H9 (cell line): ENCODE results near the gene NCAM1. TPM values are rescaled to one million over a fixed set of nuclear protein-coding genes. Genes with fewer than 3 reads are reported as not detected.

Experiments used
- DNase-seq: peaks from one replicate; pipeline ENCODE4 v3.0.0-alpha.2; 2017
- H2AFZ ChIP-seq: one replicate; pipeline ENCODE4 v1.6.1; 2013; ENCODE audit warnings: mild to moderate bottlenecking, low read length, control low read depth, moderate library complexity
- H2AK5ac ChIP-seq: 2 replicates; pipeline ENCODE4 v1.6.1; 2013; ENCODE audit warnings: low read length, control low read depth, mixed read lengths; ENCODE audit not compliant: insufficient read length
- H2BK120ac ChIP-seq: one replicate; pipeline ENCODE4 v1.6.1; 2013; ENCODE audit warnings: low read depth, mild to moderate bottlenecking, low read length, control low read depth, inconsistent platforms; ENCODE audit not compliant: poor library complexity, severe bottlenecking
- H2BK12ac ChIP-seq: 2 replicates; pipeline ENCODE4 v1.6.1; 2013; ENCODE audit warnings: low read length, control low read depth, mixed read lengths, low read depth; ENCODE audit not compliant: insufficient read length
- H2BK15ac ChIP-seq: 2 replicates; pipeline ENCODE4 v1.6.1; 2013; ENCODE audit warnings: low read depth, low read length, control low read depth
- H2BK20ac ChIP-seq: one replicate; pipeline ENCODE4 v1.6.1; 2013; ENCODE audit warnings: low read depth, mild to moderate bottlenecking, low read length, control low read depth, inconsistent platforms; ENCODE audit not compliant: poor library complexity, severe bottlenecking
- H2BK5ac ChIP-seq: 2 replicates; pipeline ENCODE4 v1.6.1; 2013; ENCODE audit warnings: low read length, control low read depth, mixed read lengths; ENCODE audit not compliant: insufficient read length
- H3K14ac ChIP-seq: 2 replicates; pipeline ENCODE4 v1.6.1; 2013; ENCODE audit warnings: low read length, control low read depth; ENCODE audit not compliant: insufficient read depth
- H3K18ac ChIP-seq: 2 replicates; pipeline ENCODE4 v1.6.1; 2013; ENCODE audit warnings: low read depth, mild to moderate bottlenecking, mixed read lengths, low read length, control low read depth; ENCODE audit not compliant: insufficient read length
- H3K23ac ChIP-seq: 2 replicates; pipeline ENCODE4 v1.6.1; 2013; ENCODE audit warnings: low read length, control low read depth, mixed read lengths, low read depth; ENCODE audit not compliant: insufficient read length
- H3K23me2 ChIP-seq: 2 replicates; pipeline ENCODE4 v1.6.1; 2013; ENCODE audit warnings: low read depth, mild to moderate bottlenecking, mixed read lengths, low read length, control low read depth; ENCODE audit not compliant: insufficient read length, poor library complexity, severe bottlenecking
- H3K27ac ChIP-seq: 2 replicates; pipeline ENCODE4 v1.5.1; 2013; ENCODE audit warnings: low read length, control low read depth, mixed read lengths, low read depth; ENCODE audit not compliant: insufficient read length
- H3K27me3 ChIP-seq: 2 replicates; pipeline ENCODE4 v1.6.1; 2013; ENCODE audit warnings: low read length, control low read depth, inconsistent platforms; ENCODE audit not compliant: insufficient read depth
- H3K4ac ChIP-seq: 2 replicates; pipeline ENCODE4 v1.6.1; 2013; ENCODE audit warnings: low read depth, mild to moderate bottlenecking, control low read depth, inconsistent platforms, low read length, moderate library complexity
- H3K4me1 ChIP-seq: 2 replicates; pipeline ENCODE4 v1.6.1; 2013; ENCODE audit warnings: low read length, control low read depth, inconsistent platforms; ENCODE audit not compliant: insufficient read depth
- H3K4me2 ChIP-seq: 2 replicates; pipeline ENCODE4 v1.6.1; 2013; ENCODE audit warnings: low read length, control low read depth, mixed read lengths; ENCODE audit not compliant: insufficient read length, insufficient read depth
- H3K56ac ChIP-seq: 2 replicates; pipeline ENCODE4 v1.6.1; 2013; ENCODE audit warnings: low read depth, mild to moderate bottlenecking, mixed read lengths, low read length, control low read depth; ENCODE audit not compliant: insufficient read length
- H3K79me1 ChIP-seq: 2 replicates; pipeline ENCODE4 v1.6.1; 2013; ENCODE audit warnings: low read depth, mild to moderate bottlenecking, moderate library complexity, low read length, control low read depth, inconsistent platforms; ENCODE audit not compliant: insufficient read depth, poor library complexity, severe bottlenecking
- H3K79me2 ChIP-seq: 2 replicates; pipeline ENCODE4 v1.6.1; 2013; ENCODE audit warnings: low read length, control low read depth, inconsistent platforms; ENCODE audit not compliant: insufficient read depth
- H3K9ac ChIP-seq: 2 replicates; pipeline ENCODE4 v1.6.1; 2013; ENCODE audit warnings: low read length, control low read depth, mixed read lengths; ENCODE audit not compliant: insufficient read length; ENCODE audit errors: extremely low read depth
- H3K9me3 ChIP-seq: one replicate; pipeline ENCODE4 v1.6.1; 2013; ENCODE audit warnings: low read depth, low read length, inconsistent platforms; ENCODE audit not compliant: control insufficient read depth
- H3T11ph ChIP-seq: one replicate; pipeline ENCODE4 v1.6.1; 2013; ENCODE audit warnings: mild to moderate bottlenecking, low read length, control low read depth, inconsistent platforms
- H4K20me1 ChIP-seq: one replicate; pipeline ENCODE4 v1.6.1; 2013; ENCODE audit not compliant: control insufficient read depth, insufficient read length, insufficient read depth
- H4K5ac ChIP-seq: 2 replicates; pipeline ENCODE4 v1.6.1; 2013; ENCODE audit warnings: low read depth, mild to moderate bottlenecking, mixed read lengths, low read length, control low read depth; ENCODE audit not compliant: insufficient read length
- H4K8ac ChIP-seq: replicated peaks from 2 replicates; pipeline ENCODE4 v1.6.1; 2013; ENCODE audit warnings: low read length, control low read depth, mixed read lengths, low read depth; ENCODE audit not compliant: insufficient read length
- H4K91ac ChIP-seq: 2 replicates; pipeline ENCODE4 v1.6.1; 2013; ENCODE audit warnings: low read depth, mild to moderate bottlenecking, moderate library complexity, mixed read lengths, low read length, control low read depth; ENCODE audit not compliant: insufficient read length
- H3K27ac Mint-ChIP-seq, 3 experiments: 2 replicates in 2 of 3; 3 replicates in 1 of 3; pipeline ENCODE4 v1.8.0; 2020 to 2021; ENCODE audit warnings: mixed read lengths in 3 of 3, mild to moderate bottlenecking in 1 of 3, moderate library complexity in 1 of 3
- H3K27me3 Mint-ChIP-seq: 2 replicates; pipeline ENCODE4 v1.8.0; 2021; ENCODE audit warnings: low read depth, mild to moderate bottlenecking, moderate library complexity, mixed read lengths
- H3K36me3 Mint-ChIP-seq, 3 experiments: 2 replicates in 2 of 3; 3 replicates in 1 of 3; pipeline ENCODE4 v1.8.0; 2020 to 2021; ENCODE audit warnings: low read depth in 3 of 3, mixed read lengths in 3 of 3; ENCODE audit not compliant: insufficient read depth in 1 of 3
- H3K4me1 Mint-ChIP-seq, 2 experiments: 2 replicates each; pipeline ENCODE4 v1.8.0; 2020; ENCODE audit warnings: mixed read lengths in 2 of 2
- H3K4me3 Mint-ChIP-seq, 2 experiments: 2 replicates in 1 of 2; 3 replicates in 1 of 2; pipeline ENCODE4 v1.8.0; 2020 to 2021; ENCODE audit warnings: mild to moderate bottlenecking in 2 of 2, mixed read lengths in 2 of 2, moderate library complexity in 1 of 2
- H3K9me3 Mint-ChIP-seq, 2 experiments: 2 replicates in 1 of 2; 3 replicates in 1 of 2; pipeline ENCODE4 v1.8.0; 2020; ENCODE audit warnings: mild to moderate bottlenecking in 2 of 2, mixed read lengths in 2 of 2, moderate library complexity in 1 of 2
- WGBS: extraction: QIAGEN DNeasy Blood & Tissue Kit; methylation state at CpG from one replicate; pipeline ENCODE4 v1.1.7; 2013; ENCODE audit warnings: missing lambda C conversion rate, low lambda C conversion rate, mixed read lengths; ENCODE audit not compliant: insufficient read length; ENCODE audit errors: extremely low coverage; 5-methylcytosine and 5-hydroxymethylcytosine counted together
- total RNA-seq: library from RNA; stranded (reverse); gene quantifications from 2 replicates; pipeline ENCODE4 v1.2.1, GENCODE V29; 2021
- TF ChIP-seq, protein P1 (sequence below): fragments of 200-600 bp; sonication (generic); conservative IDR thresholded peaks from 3 replicates; pipeline ENCODE4 v1.8.0; 2021; ENCODE audit warnings: antibody characterized with exemption, mild to moderate bottlenecking

The NCAM1 gene
- total RNA-seq, 1 experiment from 2014 or later, result 2.5 TPM

GRCh38 chr11:113026778-113027177 is 65.6 kb downstream of the NCAM1 start:
- H3K79me2 ChIP-seq, result no peaks in the 10 kb centered on the region
- Mint-ChIP-seq H3K9me3 (no peaks in the 10 kb centered on the region; a peak in 1 of 5 replicates), H3K27ac (no peak overlapping the region), H3K36me3 (no peaks in the 10 kb centered on the region; a peak in 1 of 7 replicates), H3K27me3 (no peaks in the 10 kb centered on the region), H3K4me3 (no peak overlapping the region), H3K4me1 (peaks cover 2 to 5% of the 10 kb centered on the region in 2 experiments; a peak in 2 of 4 replicates)
- no peak overlapping the region for H2BK20ac ChIP-seq
- H3K23ac ChIP-seq, result no peak overlapping the region
- H3K4me2 ChIP-seq, result no peak overlapping the region
- H3K4ac ChIP-seq, result no peak overlapping the region
- H3K4me1 ChIP-seq, result no peaks in the 10 kb centered on the region
- no peak overlapping the region for H2BK5ac ChIP-seq
- H3K56ac ChIP-seq, result no peak overlapping the region
- no peak overlapping the region for H4K8ac ChIP-seq
- H3K79me1 ChIP-seq, result no peaks in the 10 kb centered on the region
- TF ChIP-seq, protein P1, sequence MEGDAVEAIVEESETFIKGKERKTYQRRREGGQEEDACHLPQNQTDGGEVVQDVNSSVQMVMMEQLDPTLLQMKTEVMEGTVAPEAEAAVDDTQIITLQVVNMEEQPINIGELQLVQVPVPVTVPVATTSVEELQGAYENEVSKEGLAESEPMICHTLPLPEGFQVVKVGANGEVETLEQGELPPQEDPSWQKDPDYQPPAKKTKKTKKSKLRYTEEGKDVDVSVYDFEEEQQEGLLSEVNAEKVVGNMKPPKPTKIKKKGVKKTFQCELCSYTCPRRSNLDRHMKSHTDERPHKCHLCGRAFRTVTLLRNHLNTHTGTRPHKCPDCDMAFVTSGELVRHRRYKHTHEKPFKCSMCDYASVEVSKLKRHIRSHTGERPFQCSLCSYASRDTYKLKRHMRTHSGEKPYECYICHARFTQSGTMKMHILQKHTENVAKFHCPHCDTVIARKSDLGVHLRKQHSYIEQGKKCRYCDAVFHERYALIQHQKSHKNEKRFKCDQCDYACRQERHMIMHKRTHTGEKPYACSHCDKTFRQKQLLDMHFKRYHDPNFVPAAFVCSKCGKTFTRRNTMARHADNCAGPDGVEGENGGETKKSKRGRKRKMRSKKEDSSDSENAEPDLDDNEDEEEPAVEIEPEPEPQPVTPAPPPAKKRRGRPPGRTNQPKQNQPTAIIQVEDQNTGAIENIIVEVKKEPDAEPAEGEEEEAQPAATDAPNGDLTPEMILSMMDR, result no peak
- no peak overlapping the region for H2BK120ac ChIP-seq
- H3T11ph ChIP-seq, result no peak overlapping the region
- H4K91ac ChIP-seq, result no peak overlapping the region
- DNase-seq, result no peak
- H3K9ac ChIP-seq, result no peak overlapping the region
- no peaks in the 10 kb centered on the region for H3K23me2 ChIP-seq
- no peak overlapping the region for H4K5ac ChIP-seq
- no CpG with 5 or more reads among the region's 3 CpGs for WGBS
- no peak overlapping the region for H2BK15ac ChIP-seq
- no peak overlapping the region for H2AK5ac ChIP-seq
- H4K20me1 ChIP-seq, result no peaks in the 10 kb centered on the region
- H3K9me3 ChIP-seq, result no peaks in the 10 kb centered on the region
- H3K14ac ChIP-seq, result no peak overlapping the region
- H2AFZ ChIP-seq, result no peak overlapping the region
- no peak overlapping the region for H2BK12ac ChIP-seq
- H3K27me3 ChIP-seq, result no peaks in the 10 kb centered on the region
- no peak overlapping the region for H3K18ac ChIP-seq
- no peak overlapping the region for H3K27ac ChIP-seq
